ENCODE results near the gene OR1F1. TPM values are rescaled to one million over a fixed set of nuclear protein-coding genes. Genes with fewer than 3 reads are reported as not detected.

OR1F1 gene
- total and polyA plus RNA-seq, 2 of the 8 experiments (the other 6 are each of a cell fraction or from before 2014, with no cell fraction given): 0.52 to 1.2 TPM

DNA sequence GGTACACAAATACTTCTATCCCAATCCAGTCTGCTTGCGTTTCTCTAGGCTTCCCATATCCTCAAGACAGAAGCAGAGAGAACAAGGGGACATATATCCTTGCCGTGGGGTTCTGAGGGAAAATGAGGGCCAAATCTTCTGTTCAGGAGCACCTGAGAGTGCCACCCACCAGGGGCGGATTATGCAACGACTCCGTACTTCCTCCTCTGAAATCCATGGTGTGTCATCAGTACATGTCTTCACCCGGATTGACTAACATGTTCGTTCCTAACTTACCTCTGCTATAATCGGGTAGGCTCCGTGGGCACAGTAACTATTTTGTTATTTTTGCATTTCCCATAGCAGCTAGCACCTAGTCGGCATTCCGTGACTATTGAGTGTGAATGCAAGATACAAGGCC lies 54.7 kb downstream of the OR1F1 start:
- ChIA-PET CTCF (ENCODE audit: partially characterized antibody) (interaction anchor here (1.0 kb wide), 1 partner anchor 20 kb away, joined by 3 read pairs; no protein-coding TSS in a partner anchor), POLR2A (ENCODE audit: partially characterized antibody) (interaction anchor here (0.7 kb wide), 1 partner anchor 50 kb away, joined by 5 read pairs; no protein-coding TSS in a partner anchor)
- no peak overlapping the region for H3K4me3 ChIP-seq (ENCODE audit: extremely low read depth in 1 of 4, insufficient read depth in 2 of 4, low read depth in 3 of 4, low read length in 4 of 4)
- no peak overlapping the region for H2BK5ac ChIP-seq (ENCODE audit: low read depth, low read length)
- H2BK20ac ChIP-seq (ENCODE audit: low read length): no peak overlapping the region
- H3K23me2 ChIP-seq (ENCODE audit: low read depth, low read length): no peaks in the 10 kb centered on the region
- WGBS, 2 experiments (ENCODE audit: extremely low coverage in 1 of 2, insufficient coverage in 1 of 2, insufficient read length in 1 of 2, insufficient replicate concordance in 2 of 2, low coverage in 1 of 2, low lambda C conversion rate in 2 of 2, missing lambda C conversion rate in 1 of 2): 90% methylated on average over 11 of the region's 11 CpGs; no CpG with 5 or more reads in 1 of the 2 experiments
- no peak overlapping the region for H3K23ac ChIP-seq (ENCODE audit: insufficient read length)
- no peak overlapping the region for H3K18ac ChIP-seq (ENCODE audit: extremely low read depth, low read length)
- DNase-seq (ENCODE audit: low read depth in 1 of 2, low spot score in 2 of 2) (no peak), FAIRE-seq (no peak)
- no peak overlapping the region for H2BK12ac ChIP-seq (ENCODE audit: low read depth, low read length)
- H3K79me1 ChIP-seq (ENCODE audit: low read depth, low read length): no peaks in the 10 kb centered on the region
- no peak overlapping the region for H4K8ac ChIP-seq (ENCODE audit: extremely low read depth, insufficient read depth, low read length)
- no peak overlapping the region for H4K91ac ChIP-seq (replicated peaks; ENCODE audit: insufficient read length, low read length)
- no peak overlapping the region for H2BK120ac ChIP-seq (replicated peaks; ENCODE audit: low read depth, low read length)
- H3K4me2 ChIP-seq (ENCODE audit: insufficient read depth in 1 of 2, low read depth in 2 of 2, low read length in 2 of 2): no peak overlapping the region
- H3K56ac ChIP-seq (replicated peaks; ENCODE audit: insufficient read length, low read depth, low read length): no peak overlapping the region
- no peak overlapping the region for H2AK5ac ChIP-seq (ENCODE audit: low read depth, low read length)
- H3K4ac ChIP-seq (replicated peaks; ENCODE audit: insufficient read length, low read depth, low read length): no peak overlapping the region
- peaks cover 29 to 33% of the 10 kb centered on the region in 2 experiments; a peak in 3 of 4 replicates for H3K9me3 ChIP-seq (ENCODE audit: insufficient read depth in 2 of 2, low read depth in 1 of 2, low read length in 1 of 2)
- H3K4me1 ChIP-seq (replicated peaks in 1 of 4; ENCODE audit: control insufficient read depth in 3 of 4, insufficient read depth in 4 of 4, low read length in 3 of 4): no peaks in the 10 kb centered on the region
- H4K20me1 ChIP-seq (replicated peaks in 1 of 2; ENCODE audit: control insufficient read depth in 1 of 2, insufficient read depth in 2 of 2, low read length in 2 of 2): no peaks in the 10 kb centered on the region
- no peak overlapping the region for H3K9ac ChIP-seq (replicated peaks in 1 of 4; ENCODE audit: extremely low read depth in 1 of 4, low read depth in 3 of 4, low read length in 3 of 4)
- no peaks in the 10 kb centered on the region for H3K27me3 ChIP-seq (replicated peaks in 1 of 4; ENCODE audit: control insufficient read depth in 3 of 4, extremely low read depth in 1 of 4, insufficient read depth in 3 of 4, low read length in 3 of 4)
- no peak overlapping the region for H3K14ac ChIP-seq (ENCODE audit: insufficient read length)
- H3K36me3 ChIP-seq (ENCODE audit: control insufficient read depth in 2 of 4, insufficient read depth in 4 of 4, low read length in 3 of 4): no peaks in the 10 kb centered on the region
- H2BK15ac ChIP-seq (ENCODE audit: low read length): no peak overlapping the region
- H2AFZ ChIP-seq (ENCODE audit: low read length): no peak overlapping the region
- H3K79me2 ChIP-seq (ENCODE audit: control insufficient read depth in 1 of 2, insufficient read depth in 2 of 2, low read length in 2 of 2): no peaks in the 10 kb centered on the region
- no peak overlapping the region for H3K27ac ChIP-seq (ENCODE audit: low read depth, low read length)
- H4K5ac ChIP-seq (ENCODE audit: insufficient read length, low read depth, low read length): no peak overlapping the region
- no peak for TF ChIP-seq TCF12 (IDR thresholded peaks at IDR 0.05; ENCODE audit: low read depth, low read length)
- no peak for TF ChIP-seq CBX8 (IDR thresholded peaks at IDR 0.05; ENCODE audit: borderline replicate concordance, low read depth, low read length)
- no peak for TF ChIP-seq GABPA (IDR thresholded peaks at IDR 0.05; ENCODE audit: borderline replicate concordance, insufficient read depth, low read length)
- no peak for TF ChIP-seq NANOG (IDR thresholded peaks at IDR 0.05; ENCODE audit: insufficient read depth, low read depth, low read length, poor library complexity, severe bottlenecking)
- TF ChIP-seq CBX5 (IDR thresholded peaks at IDR 0.05; ENCODE audit: low read depth, low read length): no peak
- no peak for TF ChIP-seq ASH2L (IDR thresholded peaks at IDR 0.05; ENCODE audit: low read length)
- no peak for TF ChIP-seq CHD2 (IDR thresholded peaks at IDR 0.05; ENCODE audit: low read length)
- no peak for TF ChIP-seq SIRT6 (IDR thresholded peaks at IDR 0.05; ENCODE audit: low read length)
- no peak for TF ChIP-seq CTBP2 (IDR thresholded peaks at IDR 0.05; ENCODE audit: borderline replicate concordance, insufficient read depth, insufficient read length, low read length)
- TF ChIP-seq CREB1 (IDR thresholded peaks at IDR 0.05): no peak
- TF ChIP-seq RAD21 (IDR thresholded peaks at IDR 0.05 in 1 of 2, conservative IDR thresholded peaks at IDR 0.05 in 1 of 2; ENCODE audit: low read depth in 2 of 2, low read length in 2 of 2): no peak
- TF ChIP-seq TAF1 (IDR thresholded peaks at IDR 0.05; ENCODE audit: low read depth, low read length): no peak
- no peak for TF ChIP-seq MAFK (IDR thresholded peaks at IDR 0.05; ENCODE audit: low read depth, low read length)
- TF ChIP-seq BRCA1 (IDR thresholded peaks at IDR 0.05; ENCODE audit: low read depth, low read length): no peak
- TF ChIP-seq SRF (IDR thresholded peaks at IDR 0.05; ENCODE audit: low read depth, low read length): no peak
- no peak for TF ChIP-seq KDM5A (IDR thresholded peaks at IDR 0.05; ENCODE audit: low read length)
